HEK293T (cell line): ENCODE results near the gene OPRL1.

ENCODE experiments used
- BHLHE40 ChIP-seq: fragments of 450-650 bp; IDR thresholded peaks from 2 replicates; pipeline ENCODE4 v1.6.1; 2016; ENCODE audit warnings: mild to moderate bottlenecking, moderate library complexity, borderline replicate concordance
- HDGF ChIP-seq: fragments of 450-650 bp; IDR thresholded peaks from 2 replicates; pipeline ENCODE4 v1.6.1; 2017; ENCODE audit warnings: antibody characterized with exemption, borderline replicate concordance
- NFRKB ChIP-seq: fragments of 450-650 bp; IDR thresholded peaks from 2 replicates; pipeline ENCODE4 v1.6.1; 2016; ENCODE audit warnings: mild to moderate bottlenecking, moderate library complexity
- SUZ12 ChIP-seq: fragments of 450-650 bp; IDR thresholded peaks from 2 replicates; pipeline ENCODE4 v1.6.1; 2016; ENCODE audit warnings: mild to moderate bottlenecking
- TARDBP ChIP-seq: fragments of 450-650 bp; IDR thresholded peaks from 2 replicates; pipeline ENCODE4 v1.6.1; 2016
- ZNF384 ChIP-seq: fragments of 450-650 bp; IDR thresholded peaks from 2 replicates; pipeline ENCODE4 v1.6.1; 2016

- TF ChIP-seq TARDBP (no peak), ZNF384 (no peak), BHLHE40 (no peak), NFRKB (no peak), SUZ12 (no peak), HDGF (no peak)
Measured at GRCh38 chr20:64090165-64090564, 10.3 kb downstream of the OPRL1 start.
